Stimulated activated naive CD8-positive, alpha-beta T cell treated with anti-CD3 and anti-CD28 coated beads, Interleukin-15, Interleukin-2, amounts not matched to agents 100 U/mL and 50 U/mL, for 24 hours (primary cell): ENCODE results near the gene PIN1.
"Not testable (repeated sequence)": the region's sequence is repeated elsewhere in the genome, so short reads cannot be mapped to it uniquely, and the experiment has no call there.

Experiments used
- ATAC-seq: fragments of 150-1000 bp; cut with Tn5 transposase; one replicate; pipeline ENCODE4 v1.10.0; 2021
- DNase-seq: peaks from one replicate; pipeline ENCODE4 v3.0.0; 2021

Gene PIN1

GRCh38 chr19:9818734-9819595 lies 16.2 kb upstream of the PIN1 start, which contains the start of gene FBXL12:
TSS of gene FBXL12 (minus strand) at chr19:9819079. CDS start at chr19:9818813, 266 bp downstream.
- ATAC-seq, result peak; percentile 95
- DNase-seq, result peak; percentile 100

GRCh38 chr19:9819596-9819909 lies 15.6 kb upstream of the PIN1 start:
- DNase-seq, result no peak
- no peak for ATAC-seq

- DNase-seq, result not testable (repeated sequence)
Measured at GRCh38 chr19:9820034-9820433, 15.1 kb upstream of the PIN1 start.

GRCh38 chr19:9823816-9824215 lies 11.3 kb upstream of the PIN1 start:
- ATAC-seq (no peak), DNase-seq (no peak)

More at GRCh38 chr19:9820034-9820433, 15.1 kb upstream of the PIN1 start:
- not testable (repeated sequence) for ATAC-seq

- ATAC-seq, result peak; percentile 99
- peak; percentile 91 for DNase-seq
Measured at GRCh38 chr19:9827289-9828238, 7.6 kb upstream of the PIN1 start, which contains the start of gene UBL5. TSS of gene UBL5 (plus strand) at chr19:9827918. CDS start at chr19:9828338, 420 bp downstream.

- DNase-seq, result no peak
- ATAC-seq, result no peak
Measured at GRCh38 chr19:9828551-9829063, 6.5 kb upstream of the PIN1 start.

- DNase-seq (no peak), ATAC-seq (no peak)
Measured at GRCh38 chr19:9834307-9834725, 802 bp upstream of the PIN1 start.

- ATAC-seq (peak; percentile 3), DNase-seq (no peak)
Measured at GRCh38 chr19:9835507-9835949, 410 bp downstream of the PIN1 start.

GRCh38 chr19:9836021-9836420 lies 903 bp downstream of the PIN1 start:
- DNase-seq, result no peak
- no peak for ATAC-seq

- ATAC-seq (no peak), DNase-seq (no peak)
Measured at GRCh38 chr19:9838324-9838723, 3.2 kb downstream of the PIN1 start.

GRCh38 chr19:9839415-9839814 lies 4.3 kb downstream of the PIN1 start:
- DNase-seq, result no peak
- no peak for ATAC-seq

- DNase-seq (no peak), ATAC-seq (no peak)
Measured at GRCh38 chr19:9842834-9843625, 7.9 kb downstream of the PIN1 start.

- DNase-seq, ATAC-seq: not testable (repeated sequence)
Measured at GRCh38 chr19:9843626-9844273, 8.6 kb downstream of the PIN1 start.

GRCh38 chr19:9847087-9847671 lies 12.1 kb downstream of the PIN1 start:
- ATAC-seq, result peak; percentile 70
- peak; percentile 65 for DNase-seq

- DNase-seq (no peak), ATAC-seq (no peak)
Measured at GRCh38 chr19:9848060-9848459, 12.9 kb downstream of the PIN1 start.

- DNase-seq, result no peak
- ATAC-seq, result no peak
Measured at GRCh38 chr19:9848762-9849161, 13.6 kb downstream of the PIN1 start.

GRCh38 chr19:9849791-9850190 lies 14.7 kb downstream of the PIN1 start:
- ATAC-seq (no peak), DNase-seq (no peak)

- DNase-seq (no peak), ATAC-seq (no peak)
Measured at GRCh38 chr19:9850235-9850959, 15.3 kb downstream of the PIN1 start.

GRCh38 chr19:9854282-9854846 lies 19.2 kb downstream of the PIN1 start:
- ATAC-seq, result no peak
- no peak for DNase-seq

- no peak for ATAC-seq
- DNase-seq, result no peak
Measured at GRCh38 chr19:9856609-9857008, 21.5 kb downstream of the PIN1 start.
